ENCODE data around the gene TP73.

The TP73 gene

DNA sequence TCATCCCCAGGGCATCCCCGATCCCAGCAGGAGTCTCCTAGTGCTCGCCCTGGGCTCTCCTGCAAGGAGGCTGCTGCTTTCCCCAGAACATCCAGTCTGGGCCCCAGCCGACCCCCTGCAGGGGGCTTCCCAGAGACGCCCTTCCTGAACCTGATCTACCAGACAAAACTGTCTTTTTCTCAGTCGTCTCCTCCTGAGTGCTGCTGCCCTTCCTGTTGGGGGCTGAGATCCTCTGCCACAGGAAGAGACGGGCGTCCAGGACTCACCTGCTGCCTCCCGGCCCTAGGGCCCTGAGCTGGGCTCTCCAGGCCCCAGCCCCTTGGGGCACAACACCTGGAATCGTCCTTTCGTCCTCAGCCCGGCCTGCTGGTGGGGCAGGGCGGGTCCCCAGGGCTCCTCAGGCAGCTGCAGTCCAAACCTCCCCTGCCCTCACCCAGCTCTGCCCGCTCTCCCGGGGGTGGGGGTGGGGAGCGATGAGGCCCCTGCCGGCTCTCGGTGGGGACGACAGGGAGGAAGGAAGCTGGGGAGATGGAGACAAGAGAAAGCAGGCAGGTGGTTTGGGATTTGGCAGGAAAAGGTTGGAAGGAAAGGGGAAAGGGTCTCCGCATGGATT, 36.9 kb downstream of the TP73 start:
- DNase-seq (ENCODE audit: low spot score) = no peak

- no peak for DNase-seq (ENCODE audit: low spot score)
Measured at GRCh38 chr1:3690282-3691065, 38.2 kb downstream of the TP73 start.

- DNase-seq (ENCODE audit: low spot score) = no peak
Measured at GRCh38 chr1:3691421-3692204, 39.3 kb downstream of the TP73 start.

DNA sequence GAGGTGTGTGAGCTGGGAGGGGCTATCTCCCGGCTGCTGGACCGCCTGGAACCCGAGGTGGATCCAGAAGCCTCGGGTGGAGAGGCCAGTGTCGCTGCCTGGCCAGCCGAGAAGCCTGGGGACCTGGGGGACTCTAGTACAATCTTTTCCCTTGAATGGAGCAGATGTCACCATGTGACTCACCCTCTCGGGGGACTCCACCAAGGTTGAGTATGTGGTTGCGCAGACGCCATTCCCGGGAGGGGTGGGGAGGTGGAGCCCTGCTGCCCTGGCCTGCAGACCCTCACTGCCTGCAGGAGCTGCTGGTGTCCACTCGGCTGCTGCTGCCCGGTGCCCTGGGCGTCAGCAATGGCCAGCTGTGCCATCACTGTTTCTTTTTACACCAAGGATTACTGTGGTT, 40.3 kb downstream of the TP73 start:
- no peak for DNase-seq (ENCODE audit: low spot score)

- no peak for DNase-seq (ENCODE audit: low spot score)
Measured at GRCh38 chr1:3693321-3693720, 41.0 kb downstream of the TP73 start.

GRCh38 chr1:3695326-3696217, 43.3 kb downstream of the TP73 start:
- peak; percentile 96 for DNase-seq (ENCODE audit: low spot score)

GRCh38 chr1:3696689-3697088, 44.4 kb downstream of the TP73 start:
- no peak for DNase-seq (ENCODE audit: low spot score)

GRCh38 chr1:3697104-3697503, 44.8 kb downstream of the TP73 start:
- no peak for DNase-seq (ENCODE audit: low spot score)

DNA sequence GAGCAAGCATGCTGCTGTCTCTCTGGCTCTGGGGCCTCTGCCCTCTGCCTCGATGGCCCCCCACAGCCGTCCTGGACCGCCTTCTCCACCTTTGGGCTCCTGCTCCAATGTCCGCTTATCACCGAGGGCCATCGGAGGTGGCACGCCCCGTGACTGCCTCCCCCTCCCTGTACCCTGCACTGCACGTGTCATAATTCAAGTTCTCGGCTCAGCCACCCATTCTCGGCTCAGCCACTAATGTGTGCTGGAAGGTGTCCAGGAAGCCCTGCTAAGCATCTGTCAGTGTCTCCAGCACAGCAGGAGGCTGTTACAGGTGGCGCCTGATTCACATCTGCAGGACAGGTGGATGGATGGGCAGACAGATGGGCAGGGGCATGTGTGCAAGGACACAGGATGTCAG, 45.5 kb downstream of the TP73 start:
- no peak for DNase-seq (ENCODE audit: low spot score)

DNA sequence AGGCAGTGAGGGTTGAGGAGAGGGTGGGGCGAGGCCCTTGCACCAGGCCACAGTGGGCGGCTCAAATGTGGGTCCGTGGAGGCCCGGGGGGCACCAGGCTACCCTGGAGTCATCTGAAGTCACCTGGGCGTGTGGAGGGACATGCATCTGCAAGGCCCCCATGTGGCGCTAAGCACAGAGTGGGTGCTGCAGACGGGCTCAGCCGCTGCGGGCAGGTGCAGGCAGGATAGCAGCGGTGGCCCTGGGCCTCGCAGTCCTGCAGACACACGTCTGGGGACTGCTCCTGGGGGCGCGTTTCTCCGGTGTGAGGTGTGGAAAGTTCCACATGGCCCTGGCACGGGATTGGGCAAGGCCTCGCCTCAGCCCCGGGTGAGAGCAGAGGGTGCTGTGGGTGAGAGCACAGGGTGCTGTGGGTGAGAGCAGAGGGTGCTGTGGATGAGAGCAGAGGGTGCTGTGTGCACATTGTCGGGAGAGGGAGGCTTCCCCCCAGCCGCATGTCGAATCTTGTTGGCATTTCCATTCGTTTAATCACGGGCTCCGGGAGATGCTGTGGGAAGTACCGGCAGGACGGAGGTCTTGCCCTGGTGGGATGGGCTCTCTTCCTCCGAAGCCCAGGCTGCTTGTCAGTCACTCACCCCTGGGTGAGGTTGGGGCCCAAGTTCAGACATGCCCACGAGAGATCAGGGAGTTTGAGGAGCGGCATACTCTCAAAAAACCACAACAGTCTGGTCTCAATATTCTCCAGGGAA, 46.5 kb downstream of the TP73 start:
- DNase-seq (ENCODE audit: low spot score) = no peak

DNA sequence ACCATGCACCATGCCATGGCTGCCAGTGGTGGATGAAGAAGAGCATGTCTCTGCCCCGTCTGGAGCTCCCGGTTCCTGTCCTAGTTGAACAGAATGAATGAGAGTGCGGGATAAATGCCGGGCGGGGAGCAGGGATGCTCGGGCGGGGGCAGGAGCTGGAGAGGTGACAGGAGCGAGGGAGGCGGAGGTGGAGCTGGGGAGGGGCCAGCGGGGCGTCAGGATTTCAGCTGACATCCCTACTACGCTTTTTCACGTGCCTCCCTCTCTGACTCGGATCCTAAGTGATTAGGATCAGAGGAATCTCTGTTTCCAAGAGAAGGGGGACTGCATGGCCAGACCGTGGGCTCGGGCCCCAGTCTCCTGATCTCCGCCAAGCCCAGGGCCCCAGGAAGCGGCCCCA, 47.3 kb downstream of the TP73 start:
- DNase-seq (ENCODE audit: low spot score) = no peak

GRCh38 chr1:3700631-3701030, 48.3 kb downstream of the TP73 start:
- no peak for DNase-seq (ENCODE audit: low spot score)

DNA sequence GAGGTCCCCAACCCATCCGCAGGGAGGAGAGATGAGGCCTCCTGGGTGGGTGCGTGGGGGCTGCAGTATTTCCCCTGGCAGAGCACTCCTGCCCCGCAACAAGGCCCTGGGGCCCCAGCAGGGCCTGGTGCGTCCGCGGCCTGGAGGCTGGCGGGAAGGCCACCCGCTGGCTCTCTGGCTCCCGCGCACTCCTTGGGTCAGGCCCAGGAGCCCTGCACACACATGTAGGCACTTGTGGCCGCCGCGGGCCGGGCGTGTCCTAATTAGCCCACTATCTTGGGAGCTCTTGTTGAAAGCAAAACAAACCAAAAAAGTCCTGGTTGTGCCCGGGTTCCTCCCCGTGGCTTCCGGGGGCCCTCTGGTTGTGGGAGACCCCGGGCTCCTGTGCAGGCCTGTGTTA, 50.2 kb downstream of the TP73 start:
- DNase-seq (ENCODE audit: low spot score) = no peak

GRCh38 chr1:3702990-3703728, 50.8 kb downstream of the TP73 start:
- DNase-seq (ENCODE audit: low spot score) = no peak

DNA sequence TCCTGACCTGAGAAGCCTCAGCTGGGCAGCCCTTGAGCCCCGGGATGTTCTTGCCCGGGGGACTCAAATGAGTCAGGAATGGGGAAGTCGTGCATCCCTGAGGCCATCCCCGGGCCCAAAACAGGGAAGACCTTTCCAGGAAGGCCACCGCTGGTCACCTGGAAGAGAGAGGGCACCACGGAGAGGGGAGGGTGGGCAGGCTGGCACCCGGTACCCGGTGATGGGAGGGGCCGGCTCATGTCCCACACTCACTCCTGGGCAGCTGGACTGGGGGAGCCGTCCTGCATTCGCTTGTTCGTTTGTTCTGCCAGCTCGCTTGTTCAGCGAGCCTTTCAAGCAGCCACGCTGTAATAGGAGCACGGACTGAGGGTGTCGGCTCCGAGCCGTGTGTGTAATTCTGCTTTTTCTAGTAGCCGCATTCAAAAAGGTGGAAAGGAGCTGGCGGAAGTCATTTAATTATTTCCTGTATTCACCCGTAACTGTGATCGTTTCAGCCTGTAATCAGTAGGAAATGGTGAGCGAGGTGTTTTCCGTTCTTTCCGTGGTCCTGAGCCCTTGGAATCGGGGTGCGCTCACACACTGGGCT, 51.6 kb downstream of the TP73 start:
- no peak for DNase-seq (ENCODE audit: low spot score)

DNA sequence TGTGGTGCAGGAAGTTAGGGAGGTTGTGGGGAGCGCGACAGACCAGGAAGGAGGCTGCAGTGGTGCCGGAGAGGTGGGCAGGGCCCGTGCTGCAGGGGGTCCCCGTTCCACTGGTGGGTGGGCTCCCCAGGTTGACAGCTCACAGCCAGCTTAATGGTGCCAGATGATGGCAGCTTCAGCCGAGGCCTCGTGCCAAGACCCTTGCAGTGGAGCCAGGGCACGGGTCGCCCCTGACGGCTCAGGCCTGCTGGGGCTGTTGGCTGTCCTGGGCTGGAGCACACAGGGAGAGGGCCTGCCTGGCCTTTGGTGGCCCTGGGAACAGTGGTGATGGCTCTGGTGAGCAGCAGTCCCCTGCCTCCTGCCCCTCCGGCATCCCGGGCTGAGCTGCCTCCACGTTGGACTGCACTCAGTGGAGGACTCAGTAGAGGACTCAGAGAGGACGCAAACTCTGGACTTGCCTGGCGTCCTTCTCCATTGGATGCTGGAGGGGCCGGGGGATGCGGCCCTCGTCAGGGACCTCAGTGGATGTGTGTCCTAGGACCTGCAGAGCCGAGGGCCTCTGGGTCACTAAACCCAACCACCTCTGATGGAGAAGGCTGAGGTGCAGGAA, 53.1 kb downstream of the TP73 start:
- no peak for DNase-seq (ENCODE audit: low spot score)

- no peak for DNase-seq (ENCODE audit: low spot score)
Measured at GRCh38 chr1:3706651-3707297, 54.5 kb downstream of the TP73 start.

GRCh38 chr1:3707298-3707938, 55.1 kb downstream of the TP73 start:
- DNase-seq (ENCODE audit: low spot score) = no peak

GRCh38 chr1:3707939-3708328, 55.6 kb downstream of the TP73 start:
- no peak for DNase-seq (ENCODE audit: low spot score)

All from HuH-7 (cell line).